RWPE2 (cell line): ENCODE results near the gene TBC1D19.
A peak's percentile ranks its signal among the peaks of the same experiment; 100 is the strongest.

Experiments
- ATAC-seq: fragments of 200-7000 bp; cut with Tn5 transposase; 3 replicates; pipeline ENCODE4 v1.9.1; 2021; ENCODE audit warnings: low read depth
- DNase-seq: peaks from one replicate; pipeline ENCODE4 v3.0.0-alpha.2; 2020; ENCODE audit warnings: low spot score
- H3K27ac ChIP-seq: fragments of 450-650 bp; 2 replicates; pipeline ENCODE4 v1.5.1; 2017; ENCODE audit warnings: mild to moderate bottlenecking; ENCODE audit not compliant: poor library complexity, severe bottlenecking
- H3K27me3 ChIP-seq: fragments of 250-450 bp; sonication (Bioruptor Pico); 2 replicates; pipeline ENCODE4 v1.5.1; 2021; ENCODE audit warnings: mild to moderate bottlenecking, moderate library complexity; ENCODE audit not compliant: insufficient read depth, poor library complexity, severe bottlenecking
- H3K36me3 ChIP-seq: fragments of 250-450 bp; sonication (Bioruptor Pico); 2 replicates; pipeline ENCODE4 v1.5.1; 2020; ENCODE audit warnings: low read depth, mild to moderate bottlenecking, moderate library complexity
- H3K4me1 ChIP-seq: fragments of 250-450 bp; sonication (Bioruptor Pico); 2 replicates; pipeline ENCODE4 v1.5.1; 2021; ENCODE audit warnings: mild to moderate bottlenecking, moderate library complexity; ENCODE audit not compliant: insufficient read depth, poor library complexity, severe bottlenecking
- H3K4me3 ChIP-seq: fragments of 250-450 bp; sonication (Bioruptor Pico); 2 replicates; pipeline ENCODE4 v1.5.1; 2021; ENCODE audit warnings: mild to moderate bottlenecking, moderate library complexity; ENCODE audit not compliant: severe bottlenecking
- H3K9me3 ChIP-seq: fragments of 250-450 bp; sonication (Bioruptor Pico); 2 replicates; pipeline ENCODE4 v1.5.1; 2021; ENCODE audit warnings: mild to moderate bottlenecking, moderate library complexity; ENCODE audit not compliant: severe bottlenecking
- TF ChIP-seq, protein P1 (sequence below): fragments of 450-650 bp; IDR thresholded peaks from one replicate; pipeline ENCODE4 v1.5.1; 2017; ENCODE audit warnings: mild to moderate bottlenecking, moderate library complexity; ENCODE audit not compliant: poor library complexity, severe bottlenecking

Gene TBC1D19

DNA sequence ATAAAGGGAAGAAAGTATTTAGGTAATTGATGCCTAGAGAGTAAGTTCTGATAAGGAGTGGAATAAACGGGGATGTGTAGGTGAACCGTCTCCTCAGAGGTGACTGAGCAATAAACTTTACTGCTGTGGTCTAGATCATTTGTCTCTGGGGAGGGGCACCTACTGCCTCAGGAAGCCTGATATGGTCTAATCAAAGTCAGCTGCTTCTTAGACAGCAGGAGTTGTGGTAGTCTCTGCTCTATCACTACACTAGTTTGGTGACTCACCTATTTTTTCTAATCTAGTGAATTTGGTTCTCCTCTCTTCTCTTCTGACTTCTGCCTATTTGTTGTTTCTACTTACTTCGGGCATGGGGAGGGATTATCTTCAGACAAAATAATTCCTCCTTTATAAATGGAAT is 181.6 kb downstream of the TBC1D19 start:
- TF ChIP-seq, protein P1, sequence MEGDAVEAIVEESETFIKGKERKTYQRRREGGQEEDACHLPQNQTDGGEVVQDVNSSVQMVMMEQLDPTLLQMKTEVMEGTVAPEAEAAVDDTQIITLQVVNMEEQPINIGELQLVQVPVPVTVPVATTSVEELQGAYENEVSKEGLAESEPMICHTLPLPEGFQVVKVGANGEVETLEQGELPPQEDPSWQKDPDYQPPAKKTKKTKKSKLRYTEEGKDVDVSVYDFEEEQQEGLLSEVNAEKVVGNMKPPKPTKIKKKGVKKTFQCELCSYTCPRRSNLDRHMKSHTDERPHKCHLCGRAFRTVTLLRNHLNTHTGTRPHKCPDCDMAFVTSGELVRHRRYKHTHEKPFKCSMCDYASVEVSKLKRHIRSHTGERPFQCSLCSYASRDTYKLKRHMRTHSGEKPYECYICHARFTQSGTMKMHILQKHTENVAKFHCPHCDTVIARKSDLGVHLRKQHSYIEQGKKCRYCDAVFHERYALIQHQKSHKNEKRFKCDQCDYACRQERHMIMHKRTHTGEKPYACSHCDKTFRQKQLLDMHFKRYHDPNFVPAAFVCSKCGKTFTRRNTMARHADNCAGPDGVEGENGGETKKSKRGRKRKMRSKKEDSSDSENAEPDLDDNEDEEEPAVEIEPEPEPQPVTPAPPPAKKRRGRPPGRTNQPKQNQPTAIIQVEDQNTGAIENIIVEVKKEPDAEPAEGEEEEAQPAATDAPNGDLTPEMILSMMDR, result no peak
- no peak for DNase-seq
- no peaks in the 10 kb centered on the region for H3K27me3 ChIP-seq

DNA sequence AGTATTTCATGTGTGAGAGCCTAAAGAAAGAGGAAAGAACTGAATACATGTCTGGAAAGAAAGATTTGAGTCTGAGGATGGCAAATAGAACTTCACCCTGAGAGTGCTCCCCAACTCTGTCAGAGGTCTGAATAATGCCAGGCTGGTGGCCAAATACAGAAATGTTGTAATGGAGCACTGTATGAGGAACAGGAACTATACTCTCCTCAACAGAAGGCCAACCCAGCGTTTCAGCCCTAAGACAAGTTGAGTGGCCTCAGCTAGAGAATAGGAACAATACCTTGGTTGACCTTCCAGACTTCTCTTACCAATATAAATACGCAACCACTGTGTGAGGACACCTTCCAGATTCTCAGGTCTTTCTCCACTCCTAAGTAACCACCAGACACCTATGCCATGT is 182.3 kb downstream of the TBC1D19 start:
- no peaks in the 10 kb centered on the region for H3K4me1 ChIP-seq
- H3K36me3 ChIP-seq, result peaks cover 10% of the 10 kb centered on the region
- no peak overlapping the region for H3K27ac ChIP-seq
- H3K4me3 ChIP-seq, result no peak overlapping the region
- TF ChIP-seq, protein P1, result no peak
- H3K9me3 ChIP-seq, result no peaks in the 10 kb centered on the region
- ATAC-seq (no peak), DNase-seq (no peak)
- H3K27me3 ChIP-seq, result no peaks in the 10 kb centered on the region

More for the DNA sequence above, 181.6 kb downstream of the TBC1D19 start:
- no peaks in the 10 kb centered on the region for H3K4me1 ChIP-seq
- no peak overlapping the region for H3K27ac ChIP-seq
- ATAC-seq, result no peak
- no peaks in the 10 kb centered on the region for H3K9me3 ChIP-seq
- H3K36me3 ChIP-seq, result peaks cover 8% of the 10 kb centered on the region
- no peak overlapping the region for H3K4me3 ChIP-seq

DNA sequence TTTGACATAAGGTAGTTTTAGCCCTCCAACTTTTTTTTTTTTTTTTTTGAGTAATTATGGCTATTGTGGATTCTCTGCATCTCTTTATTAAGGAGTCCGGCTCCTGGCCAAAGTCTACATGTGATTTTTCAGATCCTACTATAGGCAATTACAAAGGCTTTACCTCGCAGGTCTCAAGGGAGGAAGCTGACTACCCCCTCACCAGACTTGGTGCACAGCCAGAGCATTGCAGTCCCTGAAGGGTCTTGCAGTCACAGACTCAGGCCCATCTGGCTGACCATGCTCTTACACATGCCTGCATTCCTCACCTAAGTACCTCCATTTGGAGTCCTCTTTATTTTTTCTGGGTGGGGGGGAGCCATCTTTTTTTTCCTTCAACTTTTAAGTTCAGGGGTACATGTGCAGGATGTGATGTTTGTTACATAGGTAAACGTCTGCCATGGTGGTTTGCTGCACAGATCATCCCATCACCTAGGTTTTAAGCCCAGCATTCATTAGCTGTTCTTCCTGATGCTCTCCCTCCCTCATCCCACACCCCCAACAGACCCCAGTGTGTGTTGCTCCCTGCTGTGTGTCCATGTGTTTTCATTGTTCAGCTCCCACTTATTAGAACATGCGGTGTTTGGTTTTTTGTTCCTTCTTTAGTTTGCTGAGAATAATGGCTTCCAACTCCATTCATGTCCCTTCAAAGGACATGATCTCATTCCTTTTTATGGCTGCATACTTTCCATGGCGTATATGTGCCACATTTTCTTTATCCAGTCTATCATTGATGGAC is 188.4 kb downstream of the TBC1D19 start:
- Histone ChIP-seq H3K4me1 (no peaks in the 10 kb centered on the region), H3K4me3 (no peak overlapping the region), H3K36me3 (peaks cover 10% of the 10 kb centered on the region), H3K27ac (no peak overlapping the region), H3K9me3 (no peaks in the 10 kb centered on the region), H3K27me3 (no peaks in the 10 kb centered on the region)
- DNase-seq (no peak), ATAC-seq (no peak)
- TF ChIP-seq, protein P1, result no peak

DNA sequence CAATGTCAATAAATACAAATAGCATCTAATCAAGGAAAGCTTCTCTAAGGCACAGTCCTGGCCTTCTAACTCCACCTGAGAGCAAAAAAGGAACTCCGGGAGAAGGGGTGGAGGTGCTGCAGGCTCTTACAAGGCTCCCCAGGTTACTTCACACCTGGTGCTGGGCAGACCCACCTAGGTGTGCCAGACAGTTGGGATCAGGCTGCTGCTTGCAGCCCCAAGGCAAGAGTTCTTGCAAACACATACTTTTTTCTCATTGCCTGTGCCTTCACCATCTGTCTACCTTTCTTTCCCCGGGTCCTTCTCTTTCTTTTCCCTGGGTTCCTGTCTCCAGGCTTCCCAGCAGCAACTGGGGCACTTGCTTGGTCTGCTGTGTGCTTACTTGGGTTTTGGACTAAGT is 195.3 kb downstream of the TBC1D19 start:
- Histone ChIP-seq H3K4me3 (no peak overlapping the region), H3K9me3 (no peaks in the 10 kb centered on the region), H3K27me3 (no peaks in the 10 kb centered on the region), H3K36me3 (no peaks in the 10 kb centered on the region), H3K4me1 (peaks cover 47% of the 10 kb centered on the region), H3K27ac (peak overlapping the region; percentile 96)
- TF ChIP-seq, protein P1, result no peak
- DNase-seq (no peak), ATAC-seq (peak; percentile 30)

DNA sequence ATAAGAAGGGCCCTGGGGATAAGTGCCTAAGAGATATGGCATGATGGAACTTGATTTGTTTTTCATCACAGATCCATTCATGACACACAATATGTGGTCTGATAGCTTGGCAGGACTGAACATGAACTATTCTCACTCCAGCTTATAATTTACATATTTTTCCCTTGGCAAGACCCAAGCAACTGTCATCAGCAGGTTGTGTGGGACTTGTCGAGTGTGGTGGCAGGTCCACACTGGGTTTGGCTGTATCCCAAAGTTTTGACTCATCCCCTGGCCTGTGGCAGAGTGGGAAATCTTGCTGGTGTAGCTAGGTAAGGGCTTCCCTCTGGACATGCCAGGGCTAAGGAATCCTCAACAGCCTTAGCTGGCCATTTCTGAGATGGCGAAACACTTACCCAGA is 195.8 kb downstream of the TBC1D19 start:
- ATAC-seq (peak; percentile 78), DNase-seq (peak; percentile 90)
- TF ChIP-seq, protein P1, result no peak
- no peak overlapping the region for H3K4me3 ChIP-seq
- peaks cover 47% of the 10 kb centered on the region for H3K4me1 ChIP-seq
- no peaks in the 10 kb centered on the region for H3K27me3 ChIP-seq
- no peaks in the 10 kb centered on the region for H3K9me3 ChIP-seq
- no peaks in the 10 kb centered on the region for H3K36me3 ChIP-seq
- peak overlapping the region; percentile 96 for H3K27ac ChIP-seq
